Transverse colon (tissue), 4 donors: ENCODE measurements around the gene SMIM36. TPM values are rescaled to one million over a fixed set of nuclear protein-coding genes. Genes with fewer than 3 reads are reported as not detected.

Experiments used
- DNase-seq: peaks from one replicate; pipeline ENCODE4 v3.0.0-alpha.2; 2019
- H3K27ac ChIP-seq, 4 donors: fragments of 200-600 bp; sonication (generic); 2 replicates each; pipeline ENCODE4 v1.5.1; 2016 to 2018; ENCODE audit warnings: inconsistent platforms in 4 of 4
- H3K27me3 ChIP-seq: fragments of 200-600 bp; sonication (generic); 2 replicates; pipeline ENCODE4 v1.5.1; 2017; ENCODE audit warnings: inconsistent platforms
- H3K36me3 ChIP-seq, 4 donors: fragments of 200-600 bp; sonication (generic); 2 replicates each; pipeline ENCODE4 v1.5.1; 2017 to 2019; ENCODE audit warnings: inconsistent platforms in 4 of 4
- H3K4me1 ChIP-seq, 4 donors: fragments of 200-600 bp; sonication (generic); 2 replicates each; pipeline ENCODE4 v1.5.1; 2017 to 2020; ENCODE audit warnings: inconsistent platforms in 4 of 4
- H3K4me3 ChIP-seq, 4 donors: fragments of 200-600 bp; sonication (generic); 1 replicate in 1 of 4; 2 replicates in 3 of 4; pipeline versions ENCODE4 v1.5.1 to v1.6.1; 2017 to 2019; ENCODE audit warnings: inconsistent platforms in 4 of 4
- H3K9me3 ChIP-seq, 2 donors: fragments of 200-600 bp; sonication (generic); 2 replicates each; pipeline ENCODE4 v1.5.1; 2017 to 2019; ENCODE audit warnings: inconsistent platforms in 2 of 2
- CTCF ChIP-seq, 5 experiments: fragments of 200-600 bp in 3 of 5; fragments of 450-650 bp in 2 of 5; sonication (generic) in 3 of 5; IDR thresholded peaks; 1 replicate in 2 of 5; 2 replicates in 3 of 5; pipeline ENCODE4 v1.5.1; 2016 to 2017; ENCODE audit warnings: antibody characterized with exemption in 5 of 5, inconsistent platforms in 3 of 5, mild to moderate bottlenecking in 2 of 5, moderate library complexity in 1 of 5
- EP300 ChIP-seq: sonication (generic); formaldehyde crosslinking; IDR thresholded peaks from one replicate; pipeline ENCODE4 v1.6.1; 2017; ENCODE audit warnings: antibody characterized with exemption, low read depth
- POLR2A ChIP-seq: fragments of 450-650 bp; IDR thresholded peaks from one replicate; pipeline ENCODE4 v1.6.1; 2016; ENCODE audit warnings: antibody characterized with exemption, mild to moderate bottlenecking, moderate library complexity
- POLR2AphosphoS5 ChIP-seq, 3 donors: sonication (generic); formaldehyde crosslinking; IDR thresholded peaks; one replicate each; pipeline ENCODE4 v1.6.1; 2016; ENCODE audit warnings: antibody characterized with exemption in 3 of 3
- WGBS, 2 donors: methylation state at CpG; one replicate each; pipeline ENCODE4 v1.1.5; 2018; ENCODE audit warnings: low coverage in 1 of 2; 5-methylcytosine and 5-hydroxymethylcytosine counted together
- in situ Hi-C, 4 donors: fragments of 200-750 bp; cut with MboI; loops; one replicate each; pipeline versions ENCODE4 v1.15.0 to v1.15.1; 2017; ENCODE audit warnings: low sequenced_read_pairs in 3 of 4, low pct_ligation_motif_present in 1 of 4, low pct_unique_long_range_greater_than_20kb in 1 of 4
- intact Hi-C: fragments of 100-400 bp; cut with DNase I; formaldehyde crosslinking; loops from one replicate; pipeline ENCODE4 v1.15.1; 2023; ENCODE audit warnings: low total_unique reads
- total RNA-seq, 4 donors: library from RNA; depleted of rRNA; stranded (reverse); fragments of >200 nt; gene quantifications; one replicate each; pipeline ENCODE4 v1.1.0, GENCODE V29; 2016

Gene SMIM36
- total RNA-seq, 4 donors from 2014 or later = not detected

DNA sequence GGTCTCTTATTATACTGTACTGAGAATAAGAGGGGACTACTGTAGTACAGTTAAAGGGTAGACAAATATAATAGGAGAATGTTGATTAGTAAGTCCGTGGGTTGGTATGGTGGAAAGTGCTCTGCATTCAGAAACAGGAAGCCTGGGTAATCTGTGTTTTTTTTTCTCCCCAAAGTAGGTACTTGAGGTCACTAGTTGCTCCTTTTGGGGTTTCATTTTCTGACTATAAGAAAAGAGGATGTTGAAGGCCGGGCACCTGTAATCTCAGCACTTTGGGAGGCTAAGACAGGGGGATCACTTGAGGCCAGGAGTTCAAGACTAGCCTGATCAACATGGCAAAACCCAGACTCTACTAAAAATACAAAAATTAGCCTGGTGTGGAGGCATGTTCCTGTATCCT lies 47.7 kb downstream of the SMIM36 start:
- no peaks in the 10 kb centered on the region for H3K27me3 ChIP-seq
- no peak for TF ChIP-seq EP300
- no peak for TF ChIP-seq POLR2A
- TF ChIP-seq POLR2AphosphoS5 (IDR thresholded peaks at IDR 0.05) = no peak
- TF ChIP-seq CTCF (IDR thresholded peaks at IDR 0.05) = no peak
- H3K27ac ChIP-seq = no peak overlapping the region
- H3K9me3 ChIP-seq = no peaks in the 10 kb centered on the region
- no peaks in the 10 kb centered on the region for H3K36me3 ChIP-seq
- no peak overlapping the region for H3K4me3 ChIP-seq
- in situ Hi-C loops (no loop called here), intact Hi-C loops (no loop called here)
- no peak for DNase-seq
- H3K4me1 ChIP-seq = no peaks in the 10 kb centered on the region
- 57 to 58% methylated on average over 1 to 2 of the region's 2 CpGs for WGBS, 2 donors

GRCh38 chr17:55462711-55463110 lies 48.5 kb downstream of the SMIM36 start:
- in situ Hi-C loops = no loop called here

DNA sequence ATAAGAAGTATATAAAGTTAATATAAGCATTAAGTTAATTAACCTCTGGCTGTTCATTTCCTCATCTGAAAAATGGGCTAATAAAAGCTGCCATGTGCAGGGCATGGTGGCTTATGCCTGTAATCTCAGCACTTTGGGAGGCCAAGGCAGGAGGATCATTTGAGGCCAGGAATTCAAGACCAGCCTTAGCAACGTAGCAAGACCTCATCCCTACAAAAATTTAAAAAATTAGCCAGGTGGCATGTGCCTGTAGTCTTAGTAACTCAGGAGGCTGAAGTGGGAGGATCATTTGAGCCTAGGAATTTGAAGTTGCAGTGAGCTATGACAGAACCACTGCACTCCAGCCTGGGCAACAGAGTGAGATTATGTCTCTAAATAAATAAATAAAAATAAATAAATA lies 49.0 kb downstream of the SMIM36 start:
- WGBS, 2 donors = 83 to 85% methylated on average over 1 of the region's 1 CpG

More at GRCh38 chr17:55462711-55463110, 48.5 kb downstream of the SMIM36 start:
- H3K27ac ChIP-seq = no peak overlapping the region
- no peak overlapping the region for H3K4me3 ChIP-seq
- no peaks in the 10 kb centered on the region for H3K9me3 ChIP-seq
- DNase-seq = no peak
- no peaks in the 10 kb centered on the region for H3K4me1 ChIP-seq
- intact Hi-C loops = no loop called here
- H3K36me3 ChIP-seq = no peaks in the 10 kb centered on the region
- no peaks in the 10 kb centered on the region for H3K27me3 ChIP-seq
- TF ChIP-seq CTCF (IDR thresholded peaks at IDR 0.05) (no peak), POLR2AphosphoS5 (IDR thresholded peaks at IDR 0.05) (no peak), EP300 (no peak), POLR2A (no peak)

GRCh38 chr17:55458978-55459377 lies 52.3 kb downstream of the SMIM36 start:
- H3K9me3 ChIP-seq = no peaks in the 10 kb centered on the region
- H3K27me3 ChIP-seq = no peaks in the 10 kb centered on the region
- H3K27ac ChIP-seq = no peak overlapping the region
- TF ChIP-seq CTCF (IDR thresholded peaks at IDR 0.05) (no peak), EP300 (no peak), POLR2AphosphoS5 (IDR thresholded peaks at IDR 0.05) (no peak), POLR2A (no peak)
- intact Hi-C loops = no loop called here
- no peaks in the 10 kb centered on the region for H3K36me3 ChIP-seq
- WGBS, 2 donors = 44 to 81% methylated on average over 3 to 7 of the region's 7 CpGs
- in situ Hi-C loops = no loop called here
- H3K4me1 ChIP-seq = peaks cover 0 to 25% (median 13%) of the 10 kb centered on the region in 4 donors
- DNase-seq = no peak
- H3K4me3 ChIP-seq = no peak overlapping the region

More for the DNA sequence above, 49.0 kb downstream of the SMIM36 start:
- Histone ChIP-seq H3K27ac (no peak overlapping the region), H3K9me3 (no peaks in the 10 kb centered on the region), H3K4me1 (no peaks in the 10 kb centered on the region), H3K4me3 (no peak overlapping the region), H3K27me3 (no peaks in the 10 kb centered on the region), H3K36me3 (no peaks in the 10 kb centered on the region)
- no peak for DNase-seq
- no peak for TF ChIP-seq POLR2A
- TF ChIP-seq EP300 = no peak
- no peak for TF ChIP-seq CTCF (IDR thresholded peaks at IDR 0.05)
- TF ChIP-seq POLR2AphosphoS5 (IDR thresholded peaks at IDR 0.05) = no peak
- in situ Hi-C loops (no loop called here), intact Hi-C loops (no loop called here)
